Thymus (tissue), 11 donors: ENCODE measurements around the gene SLC25A43. TPM values are rescaled to one million over a fixed set of nuclear protein-coding genes. Genes with fewer than 3 reads are reported as not detected.

Experiments used
- DNase-seq, 9 donors: peaks; one replicate each; pipeline ENCODE4 v3.0.0-alpha.2; 2013; ENCODE audit warnings: low spot score in 9 of 9, low read depth in 6 of 9, missing footprints in 1 of 9
- H3K27ac ChIP-seq, 2 donors: one replicate each; pipeline ENCODE4 v1.5.1; 2013; ENCODE audit warnings: control low read depth in 1 of 2, low read depth in 1 of 2, low read length in 1 of 2, mild to moderate bottlenecking in 1 of 2, moderate library complexity in 1 of 2
- H3K27me3 ChIP-seq, 2 donors: one replicate each; pipeline ENCODE4 v1.5.1; 2013; ENCODE audit warnings: low read length in 1 of 2; ENCODE audit not compliant: control insufficient read depth in 2 of 2, insufficient read depth in 1 of 2
- H3K36me3 ChIP-seq, 2 donors: one replicate each; pipeline ENCODE4 v1.5.1; 2013; ENCODE audit warnings: low read length in 1 of 2, mild to moderate bottlenecking in 1 of 2, moderate library complexity in 1 of 2; ENCODE audit not compliant: control insufficient read depth in 2 of 2, insufficient read depth in 2 of 2
- H3K4me1 ChIP-seq, 2 donors: one replicate each; pipeline ENCODE4 v1.5.1; 2013; ENCODE audit warnings: low read length in 2 of 2; ENCODE audit not compliant: control insufficient read depth in 2 of 2, insufficient read depth in 2 of 2
- H3K4me3 ChIP-seq, 2 donors: one replicate each; pipeline ENCODE4 v1.5.1; 2013; ENCODE audit warnings: low read length in 2 of 2, control low read depth in 1 of 2, mild to moderate bottlenecking in 1 of 2
- H3K9me3 ChIP-seq, 2 donors: one replicate each; pipeline ENCODE4 v1.5.1; 2013; ENCODE audit warnings: low read length in 1 of 2, mild to moderate bottlenecking in 1 of 2; ENCODE audit not compliant: control insufficient read depth in 2 of 2, insufficient read depth in 1 of 2
- WGBS: extraction: QIAGEN DNeasy Blood & Tissue Kit; methylation state at CpG from one replicate; pipeline ENCODE4 v1.1.7; 2013; 5-methylcytosine and 5-hydroxymethylcytosine counted together
- polyA plus RNA-seq: library from polyadenylated mRNA; stranded (reverse); fragments of 200-250 nt; gene quantifications from one replicate; pipeline ENCODE4 v1.2.3, GENCODE V29; 2013
- total RNA-seq: library from RNA; stranded (reverse); fragments of 120-200 nt; gene quantifications from one replicate; pipeline ENCODE4 v1.2.4, GENCODE V29; 2013
- donor health status: healthy.

The SLC25A43 gene
- total and polyA plus RNA-seq, 2 donors, result 3.3 to 8.3 TPM

- peak within 1 kb of the TSS; percentile 70 to 85 for H3K4me3 ChIP-seq
- no peaks in the 10 kb centered on the region for H3K27me3 ChIP-seq
- DNase-seq, result peak; percentile 42 to 90 (median 68)
- peaks cover 0 to 6% of the 10 kb centered on the region in 2 donors for H3K4me1 ChIP-seq
- peak within 1 kb of the TSS; percentile 94 to 95 for H3K27ac ChIP-seq
- H3K36me3 ChIP-seq, result peaks cover 13 to 21% of the 10 kb centered on the region in 2 donors
- no peaks in the 10 kb centered on the region for H3K9me3 ChIP-seq
- WGBS, result 4% methylated on average over 45 of the region's 46 CpGs
Measured at GRCh38 chrX:119467842-119468550, 68.9 kb downstream of the SLC25A43 start, which contains the start of gene SLC25A5. SLC25A5 (plus strand) TSS chrX:119468444; CDS start chrX:119468516, 72 bp downstream.

- H3K36me3 ChIP-seq, result peaks cover 13 to 21% of the 10 kb centered on the region in 2 donors
- H3K4me3 ChIP-seq, result peak overlapping the region; percentile 70 to 85
- H3K27me3 ChIP-seq, result no peaks in the 10 kb centered on the region
- peak; percentile 37 to 92 (median 83) for DNase-seq
- under 1% methylated on average over 78 of the region's 78 CpGs for WGBS
- H3K9me3 ChIP-seq, result no peaks in the 10 kb centered on the region
- H3K4me1 ChIP-seq, result peaks cover 0 to 6% of the 10 kb centered on the region in 2 donors
- H3K27ac ChIP-seq, result peak overlapping the region; percentile 94 to 95
Measured at GRCh38 chrX:119468551-119469312, 69.6 kb downstream of the SLC25A43 start.

- Histone ChIP-seq H3K36me3 (peaks cover 13 to 21% of the 10 kb centered on the region in 2 donors), H3K27me3 (no peaks in the 10 kb centered on the region), H3K27ac (peak overlapping the region; percentile 47 to 53), H3K9me3 (no peaks in the 10 kb centered on the region), H3K4me3 (peak overlapping the region; percentile 70 to 85), H3K4me1 (peaks cover 0 to 6% of the 10 kb centered on the region in 2 donors)
- WGBS, result 5% methylated on average over 8 of the region's 8 CpGs
- DNase-seq, result no peak
Measured at GRCh38 chrX:119469313-119469635, 70.1 kb downstream of the SLC25A43 start.

GRCh38 chrX:119474615-119475388 is 75.7 kb downstream of the SLC25A43 start:
- no peak for DNase-seq

GRCh38 chrX:119475389-119476101 is 76.4 kb downstream of the SLC25A43 start:
- Histone ChIP-seq H3K4me1 (no peaks in the 10 kb centered on the region), H3K27ac (no peak overlapping the region), H3K9me3 (no peaks in the 10 kb centered on the region), H3K27me3 (no peaks in the 10 kb centered on the region), H3K4me3 (no peak overlapping the region), H3K36me3 (peaks cover 6 to 10% of the 10 kb centered on the region in 2 donors)
- WGBS, result 91% methylated on average over 11 of the region's 11 CpGs
- no peak for DNase-seq

More at GRCh38 chrX:119474615-119475388, 75.7 kb downstream of the SLC25A43 start:
- 96% methylated on average over 23 of the region's 23 CpGs for WGBS
- H3K27me3 ChIP-seq, result no peaks in the 10 kb centered on the region
- no peak overlapping the region for H3K27ac ChIP-seq
- no peaks in the 10 kb centered on the region for H3K4me1 ChIP-seq
- no peak overlapping the region for H3K4me3 ChIP-seq
- H3K9me3 ChIP-seq, result no peaks in the 10 kb centered on the region
- H3K36me3 ChIP-seq, result peaks cover 13 to 17% of the 10 kb centered on the region in 2 donors

GRCh38 chrX:119477812-119478232 is 78.7 kb downstream of the SLC25A43 start:
- 97% methylated on average over 3 of the region's 3 CpGs for WGBS
- DNase-seq, result no peak
- Histone ChIP-seq H3K36me3 (no peaks in the 10 kb centered on the region), H3K4me3 (no peak overlapping the region), H3K27ac (no peak overlapping the region), H3K9me3 (no peaks in the 10 kb centered on the region), H3K4me1 (peaks cover 0 to 12% of the 10 kb centered on the region in 2 donors), H3K27me3 (no peaks in the 10 kb centered on the region)

- Histone ChIP-seq H3K36me3 (no peaks in the 10 kb centered on the region), H3K9me3 (no peaks in the 10 kb centered on the region), H3K4me3 (no peak overlapping the region), H3K27me3 (no peaks in the 10 kb centered on the region), H3K27ac (no peak overlapping the region), H3K4me1 (peaks cover 0 to 14% of the 10 kb centered on the region in 2 donors)
- 97% methylated on average over 4 of the region's 4 CpGs for WGBS
- no peak for DNase-seq
Measured at GRCh38 chrX:119478504-119478903, 79.4 kb downstream of the SLC25A43 start.

- Histone ChIP-seq H3K36me3 (no peaks in the 10 kb centered on the region), H3K4me3 (no peak overlapping the region), H3K9me3 (no peaks in the 10 kb centered on the region), H3K4me1 (peaks cover 0 to 14% of the 10 kb centered on the region in 2 donors), H3K27ac (no peak overlapping the region), H3K27me3 (no peaks in the 10 kb centered on the region)
- no peak for DNase-seq
- 94% methylated on average over 2 of the region's 2 CpGs for WGBS
Measured at GRCh38 chrX:119479845-119480244, 80.7 kb downstream of the SLC25A43 start.
